ENCODE measurements around the gene LY86. TPM values are rescaled to one million over a fixed set of nuclear protein-coding genes. Genes with fewer than 3 reads are reported as not detected.

Gene LY86
- total and polyA plus RNA-seq, 2 of the 13 experiments (the other 11 are each of a cell fraction or from before 2014, with no cell fraction given), result not detected

GRCh38 chr6:6577735-6578134, 10.8 kb upstream of the LY86 start:
- Histone ChIP-seq H4K20me1 (ENCODE audit: insufficient read depth, low read length) (no peaks in the 10 kb centered on the region), H3K79me2 (ENCODE audit: insufficient read depth, low read length) (no peaks in the 10 kb centered on the region), H3K9me3 (ENCODE audit: low read length) (no peaks in the 10 kb centered on the region), H3K27me3 (ENCODE audit: control insufficient read depth in 1 of 2, insufficient read depth in 2 of 2, low read length in 2 of 2) (no peaks in the 10 kb centered on the region), H2AFZ (ENCODE audit: low read length) (no peak overlapping the region), H3K36me3 (replicated peaks in 1 of 2; ENCODE audit: control insufficient read depth in 1 of 2, insufficient read depth in 2 of 2, low read length in 2 of 2) (no peaks in the 10 kb centered on the region), H3K27ac (ENCODE audit: extremely low read length, insufficient read depth, low read length) (no peak overlapping the region), H3K4me2 (ENCODE audit: low read depth, low read length) (no peak overlapping the region), H3K9ac (ENCODE audit: insufficient read depth, low read depth, low read length) (no peak overlapping the region), H3K4me1 (ENCODE audit: insufficient read depth, low read length) (no peaks in the 10 kb centered on the region), H3K4me3 (replicated peaks in 1 of 3; ENCODE audit: insufficient read depth in 1 of 3, low read depth in 2 of 3, low read length in 3 of 3) (no peak overlapping the region)
- ATAC-seq (no peak), FAIRE-seq (no peak), DNase-seq (ENCODE audit: low spot score) (no peak)
- 36% methylated on average over 1 of the region's 1 CpG for WGBS (ENCODE audit: low lambda C conversion rate)
- TF ChIP-seq MED1 (CRISPR knock-in tag; IDR thresholded peaks at IDR 0.05) (no peak), BRD4 (CRISPR knock-in tag; IDR thresholded peaks at IDR 0.05) (no peak), ZSCAN30 (CRISPR knock-in tag; IDR thresholded peaks at IDR 0.05) (no peak), ZSCAN9 (CRISPR knock-in tag; IDR thresholded peaks at IDR 0.05; ENCODE audit: borderline replicate concordance) (no peak), TOE1 (CRISPR knock-in tag; IDR thresholded peaks at IDR 0.05) (no peak), KAT8 (CRISPR knock-in tag; IDR thresholded peaks at IDR 0.05) (no peak), ZNF703 (CRISPR knock-in tag; IDR thresholded peaks at IDR 0.05; ENCODE audit: borderline replicate concordance) (no peak), KDM1A (CRISPR knock-in tag; IDR thresholded peaks at IDR 0.05) (no peak)
- TF ChIP-seq, protein P1, sequence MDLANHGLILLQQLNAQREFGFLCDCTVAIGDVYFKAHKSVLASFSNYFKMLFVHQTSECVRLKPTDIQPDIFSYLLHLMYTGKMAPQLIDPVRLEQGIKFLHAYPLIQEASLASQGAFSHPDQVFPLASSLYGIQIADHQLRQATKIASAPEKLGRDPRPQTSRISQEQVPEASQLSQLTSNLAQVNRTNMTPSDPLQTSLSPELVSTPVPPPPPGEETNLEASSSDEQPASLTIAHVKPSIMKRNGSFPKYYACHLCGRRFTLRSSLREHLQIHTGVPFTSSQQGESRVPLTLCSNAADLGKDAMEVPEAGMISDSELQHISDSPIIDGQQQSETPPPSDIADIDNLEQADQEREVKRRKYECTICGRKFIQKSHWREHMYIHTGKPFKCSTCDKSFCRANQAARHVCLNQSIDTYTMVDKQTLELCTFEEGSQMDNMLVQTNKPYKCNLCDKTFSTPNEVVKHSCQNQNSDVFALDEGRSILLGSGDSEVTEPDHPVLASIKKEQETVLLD (CRISPR knock-in tag; IDR thresholded peaks at IDR 0.05; ENCODE audit: low read depth), result no peak
- POLR2A ChIA-PET, result no interaction called here
- no TSS peak for BruUV-seq (replicated peaks)
- in situ Hi-C loops (cut with HindIII; ENCODE audit: extremely low pct_ligation_motif_present, low pct_unique_long_range_greater_than_20kb) (no loop called here), intact Hi-C loops (cut with micrococcal nuclease; ENCODE audit: unreplicated experiment) (no loop called here)
- CTCF ChIA-PET (ENCODE audit: low intra/inter-chr PET ratio, low total read pairs), result no interaction called here

GRCh38 chr6:6579281-6579680, 9.2 kb upstream of the LY86 start:
- ChIA-PET CTCF (ENCODE audit: low intra/inter-chr PET ratio, low total read pairs) (no interaction called here), POLR2A (no interaction called here)
- H3K27me3 ChIP-seq (ENCODE audit: control insufficient read depth in 1 of 2, insufficient read depth in 2 of 2, low read length in 2 of 2), result no peaks in the 10 kb centered on the region
- 3% methylated on average over 1 of the region's 1 CpG for WGBS (ENCODE audit: low lambda C conversion rate)
- no peaks in the 10 kb centered on the region for H3K4me1 ChIP-seq (ENCODE audit: insufficient read depth, low read length)
- BruUV-seq (replicated peaks), result no TSS peak
- no peak for ATAC-seq
- no peaks in the 10 kb centered on the region for H3K36me3 ChIP-seq (replicated peaks in 1 of 2; ENCODE audit: control insufficient read depth in 1 of 2, insufficient read depth in 2 of 2, low read length in 2 of 2)
- H3K9ac ChIP-seq (ENCODE audit: insufficient read depth, low read depth, low read length), result no peak overlapping the region
- H4K20me1 ChIP-seq (ENCODE audit: insufficient read depth, low read length), result no peaks in the 10 kb centered on the region
- H3K9me3 ChIP-seq (ENCODE audit: low read length), result no peaks in the 10 kb centered on the region
- DNase-seq (ENCODE audit: low spot score), result no peak
- no peak for FAIRE-seq
- no peaks in the 10 kb centered on the region for H3K79me2 ChIP-seq (ENCODE audit: insufficient read depth, low read length)
- no peak overlapping the region for H3K4me2 ChIP-seq (ENCODE audit: low read depth, low read length)
- no peak overlapping the region for H3K4me3 ChIP-seq (replicated peaks in 1 of 3; ENCODE audit: insufficient read depth in 1 of 3, low read depth in 2 of 3, low read length in 3 of 3)
- in situ Hi-C loops (cut with HindIII; ENCODE audit: extremely low pct_ligation_motif_present, low pct_unique_long_range_greater_than_20kb), result no loop called here
- intact Hi-C loops (cut with micrococcal nuclease; ENCODE audit: unreplicated experiment), result no loop called here
- no peak overlapping the region for H2AFZ ChIP-seq (ENCODE audit: low read length)
- H3K27ac ChIP-seq (ENCODE audit: extremely low read length, insufficient read depth, low read length), result no peak overlapping the region
- TF ChIP-seq PHB2 (IDR thresholded peaks at IDR 0.05; ENCODE audit: partially characterized antibody), result no peak
- no peak for TF ChIP-seq MEIS1 (CRISPR knock-in tag; IDR thresholded peaks at IDR 0.05; ENCODE audit: borderline replicate concordance)
- TF ChIP-seq XBP1 (CRISPR knock-in tag; IDR thresholded peaks at IDR 0.05), result no peak
- TF ChIP-seq, protein P2, sequence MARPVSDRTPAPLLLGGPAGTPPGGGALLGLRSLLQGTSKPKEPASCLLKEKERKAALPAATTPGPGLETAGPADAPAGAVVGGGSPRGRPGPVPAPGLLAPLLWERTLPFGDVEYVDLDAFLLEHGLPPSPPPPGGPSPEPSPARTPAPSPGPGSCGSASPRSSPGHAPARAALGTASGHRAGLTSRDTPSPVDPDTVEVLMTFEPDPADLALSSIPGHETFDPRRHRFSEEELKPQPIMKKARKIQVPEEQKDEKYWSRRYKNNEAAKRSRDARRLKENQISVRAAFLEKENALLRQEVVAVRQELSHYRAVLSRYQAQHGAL (CRISPR knock-in tag; IDR thresholded peaks at IDR 0.05; ENCODE audit: not compliant biosample characterization), result no peak
- TF ChIP-seq ZBTB21 (CRISPR knock-in tag; IDR thresholded peaks at IDR 0.05), result no peak
- no peak for TF ChIP-seq HNRNPH1 (optimal IDR thresholded peaks at IDR 0.05; ENCODE audit: low read depth, low read length)
- TF ChIP-seq RBM22 (optimal IDR thresholded peaks at IDR 0.05; ENCODE audit: low read length), result no peak
- TF ChIP-seq ZNF275 (CRISPR knock-in tag; IDR thresholded peaks at IDR 0.05; ENCODE audit: borderline replicate concordance), result no peak
- no peak for TF ChIP-seq ZNF24 (IDR thresholded peaks at IDR 0.05)
- no peak for TF ChIP-seq SALL2 (CRISPR knock-in tag; IDR thresholded peaks at IDR 0.05)
- no peak for TF ChIP-seq BCL6 (CRISPR knock-in tag; IDR thresholded peaks at IDR 0.05)
